Mesenchymal stem cell (in vitro differentiated cells and primary cell): ENCODE data around the gene DAB1.

Experiments
- DNase-seq: peaks from one replicate; pipeline ENCODE4 v3.0.0-alpha.2; 2013
- H2AFZ ChIP-seq: one replicate; pipeline ENCODE4 v1.6.1; 2013; ENCODE audit warnings: low read depth, mild to moderate bottlenecking, control low read depth, inconsistent platforms, low read length, moderate library complexity
- H2AK5ac ChIP-seq: 2 replicates; pipeline ENCODE4 v1.6.1; 2013; ENCODE audit warnings: low read length, moderate library complexity, mild to moderate bottlenecking, inconsistent platforms; ENCODE audit not compliant: severe bottlenecking
- H2BK120ac ChIP-seq: one replicate; pipeline ENCODE4 v1.6.1; 2013; ENCODE audit warnings: low read depth, mild to moderate bottlenecking, inconsistent platforms, low read length, moderate library complexity
- H2BK12ac ChIP-seq, 2 experiments: one replicate each; pipeline ENCODE4 v1.6.1; 2013; ENCODE audit warnings: inconsistent platforms in 2 of 2, low read length in 2 of 2, mild to moderate bottlenecking in 2 of 2, moderate library complexity in 2 of 2, control low read depth in 1 of 2
- H2BK15ac ChIP-seq: one replicate; pipeline ENCODE4 v1.6.1; 2013; ENCODE audit warnings: mild to moderate bottlenecking, low read depth, inconsistent platforms; ENCODE audit not compliant: poor library complexity, severe bottlenecking
- H2BK5ac ChIP-seq: 2 replicates; pipeline ENCODE4 v1.6.1; 2013; ENCODE audit warnings: low read depth, mild to moderate bottlenecking, low read length, control low read depth, inconsistent platforms; ENCODE audit not compliant: poor library complexity, severe bottlenecking
- H3K14ac ChIP-seq, 2 experiments: one replicate each; pipeline ENCODE4 v1.6.1; 2013; ENCODE audit warnings: inconsistent platforms in 2 of 2, low read length in 2 of 2, control low read depth in 1 of 2, mild to moderate bottlenecking in 1 of 2, moderate library complexity in 1 of 2
- H3K18ac ChIP-seq, 2 experiments: one replicate each; pipeline ENCODE4 v1.6.1; 2013; ENCODE audit warnings: inconsistent platforms in 2 of 2, low read length in 2 of 2, control low read depth in 1 of 2, low read depth in 1 of 2, mild to moderate bottlenecking in 1 of 2
- H3K23ac ChIP-seq, 2 experiments: one replicate each; pipeline ENCODE4 v1.6.1; 2013; ENCODE audit warnings: inconsistent platforms in 2 of 2, low read length in 2 of 2, mild to moderate bottlenecking in 2 of 2, moderate library complexity in 2 of 2, control low read depth in 1 of 2
- H3K27ac ChIP-seq: 2 replicates; pipeline ENCODE4 v1.5.1; 2013; ENCODE audit warnings: mild to moderate bottlenecking, moderate library complexity, low read length, control low read depth, inconsistent platforms; ENCODE audit not compliant: poor library complexity, severe bottlenecking
- H3K27me3 ChIP-seq, 2 experiments: 2 replicates each; pipeline versions ENCODE4 v1.6.1 to v1.7.0; 2013; ENCODE audit warnings: low read length in 2 of 2, mild to moderate bottlenecking in 2 of 2, moderate library complexity in 2 of 2, control low read depth in 1 of 2, inconsistent platforms in 1 of 2; ENCODE audit not compliant: control insufficient read depth in 1 of 2, insufficient read depth in 1 of 2
- H3K36me3 ChIP-seq, 2 experiments: 2 replicates each; pipeline versions ENCODE4 v1.6.1 to v1.7.0; 2013; ENCODE audit warnings: low read length in 2 of 2, control low read depth in 1 of 2, inconsistent platforms in 1 of 2, low read depth in 1 of 2, mild to moderate bottlenecking in 1 of 2; ENCODE audit not compliant: insufficient read depth in 2 of 2, control insufficient read depth in 1 of 2
- H3K4ac ChIP-seq, 2 experiments: one replicate each; pipeline ENCODE4 v1.6.1; 2013; ENCODE audit warnings: inconsistent platforms in 2 of 2, low read length in 2 of 2, mild to moderate bottlenecking in 2 of 2, moderate library complexity in 2 of 2, control low read depth in 1 of 2, low read depth in 1 of 2
- H3K4me1 ChIP-seq: 2 replicates; pipeline ENCODE4 v1.6.1; 2013; ENCODE audit warnings: low read depth, low read length, control low read depth; ENCODE audit not compliant: control insufficient read depth, insufficient read depth
- H3K4me2 ChIP-seq: 2 replicates; pipeline ENCODE4 v1.6.1; 2013; ENCODE audit warnings: low read length, mild to moderate bottlenecking, inconsistent platforms; ENCODE audit not compliant: poor library complexity, severe bottlenecking
- H3K4me3 ChIP-seq, 2 experiments: 2 replicates each; pipeline versions ENCODE4 v1.5.1 to v1.7.0; 2013; ENCODE audit warnings: low read length in 2 of 2, mild to moderate bottlenecking in 2 of 2, control low read depth in 1 of 2, low read depth in 1 of 2; ENCODE audit not compliant: insufficient read depth in 1 of 2
- H3K79me1 ChIP-seq: replicated peaks from 2 replicates; pipeline ENCODE4 v1.6.1; 2013; ENCODE audit warnings: mild to moderate bottlenecking, control low read depth, low read length, inconsistent platforms; ENCODE audit not compliant: poor library complexity, severe bottlenecking
- H3K9ac ChIP-seq: 2 replicates; pipeline ENCODE4 v1.7.0; 2013; ENCODE audit warnings: mild to moderate bottlenecking, low read length, moderate library complexity
- H3K9me3 ChIP-seq: 2 replicates; pipeline ENCODE4 v1.7.0; 2013; ENCODE audit warnings: mild to moderate bottlenecking, low read length; ENCODE audit not compliant: control insufficient read depth
- H4K8ac ChIP-seq: one replicate; pipeline ENCODE4 v1.6.1; 2013; ENCODE audit warnings: inconsistent platforms, mild to moderate bottlenecking, low read length, moderate library complexity
- H4K91ac ChIP-seq: one replicate; pipeline ENCODE4 v1.6.1; 2013; ENCODE audit warnings: mild to moderate bottlenecking, low read length, inconsistent platforms
- WGBS: methylation state at CpG from one replicate; pipeline ENCODE4 v1.1.7; 2013; ENCODE audit warnings: mixed read lengths; 5-methylcytosine and 5-hydroxymethylcytosine counted together

DAB1 gene

DNA sequence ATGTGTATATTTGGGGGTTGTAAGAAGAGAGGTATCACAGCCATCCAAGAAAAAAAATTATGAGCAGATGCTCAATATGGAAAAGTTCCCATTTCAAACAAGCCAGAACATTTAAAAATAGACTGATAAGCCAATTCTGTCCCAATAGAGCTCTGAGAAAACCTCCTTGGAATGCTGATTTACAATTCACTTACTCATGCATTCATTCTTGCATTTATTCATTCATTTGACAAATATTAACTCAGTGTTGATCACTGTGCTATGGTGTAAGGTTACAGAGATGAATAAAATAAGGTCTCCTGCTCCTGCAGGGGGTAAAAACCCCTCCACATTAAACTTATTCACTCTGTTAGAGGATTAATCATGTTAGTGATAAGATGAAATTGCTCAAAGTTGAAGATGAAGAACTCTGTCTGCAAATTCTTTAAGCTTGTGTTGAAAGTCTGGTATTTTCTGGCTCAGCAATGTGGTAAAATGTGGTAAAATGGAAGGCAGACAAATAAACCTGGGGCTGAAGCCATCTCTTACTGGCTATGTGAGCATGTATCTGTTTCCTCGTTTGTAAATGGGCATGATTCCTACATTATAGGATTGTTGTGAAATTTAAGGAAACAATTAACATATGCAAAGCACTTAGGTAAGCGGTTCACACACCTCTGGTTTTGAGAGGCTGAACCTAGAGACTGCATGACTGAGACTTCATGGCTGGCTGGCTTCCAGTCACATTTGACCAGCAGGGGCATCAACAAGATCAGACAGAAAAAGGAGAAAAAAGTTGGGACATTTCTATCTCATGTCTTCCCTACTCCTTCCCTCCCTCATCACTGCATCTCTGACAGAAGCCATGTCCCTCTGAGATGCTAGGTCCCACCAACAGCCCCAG is 45.0 kb upstream of the DAB1 start:
- H4K8ac ChIP-seq: no peak overlapping the region
- H2BK120ac ChIP-seq: no peak overlapping the region
- no peaks in the 10 kb centered on the region for H3K36me3 ChIP-seq
- no peaks in the 10 kb centered on the region for H3K9me3 ChIP-seq
- peak overlapping the region; percentile 1 for H3K9ac ChIP-seq
- no peak overlapping the region for H3K4ac ChIP-seq
- H2BK12ac ChIP-seq: no peak overlapping the region
- no peak overlapping the region for H3K23ac ChIP-seq
- H2BK15ac ChIP-seq: no peak overlapping the region
- H3K18ac ChIP-seq: no peak overlapping the region
- H3K14ac ChIP-seq: no peak overlapping the region
- H3K4me3 ChIP-seq: no peak overlapping the region
- H2BK5ac ChIP-seq: no peak overlapping the region
- H2AFZ ChIP-seq: no peak overlapping the region
- DNase-seq: no peak
- peaks cover 5% of the 10 kb centered on the region for H3K4me1 ChIP-seq
- no peak overlapping the region for H4K91ac ChIP-seq
- peak overlapping the region; percentile 63 for H3K27ac ChIP-seq
- H2AK5ac ChIP-seq: no peak overlapping the region
- no peaks in the 10 kb centered on the region for H3K79me1 ChIP-seq
- 65% methylated on average over 2 of the region's 2 CpGs for WGBS
- no peak overlapping the region for H3K4me2 ChIP-seq
- no peaks in the 10 kb centered on the region for H3K27me3 ChIP-seq

DNA sequence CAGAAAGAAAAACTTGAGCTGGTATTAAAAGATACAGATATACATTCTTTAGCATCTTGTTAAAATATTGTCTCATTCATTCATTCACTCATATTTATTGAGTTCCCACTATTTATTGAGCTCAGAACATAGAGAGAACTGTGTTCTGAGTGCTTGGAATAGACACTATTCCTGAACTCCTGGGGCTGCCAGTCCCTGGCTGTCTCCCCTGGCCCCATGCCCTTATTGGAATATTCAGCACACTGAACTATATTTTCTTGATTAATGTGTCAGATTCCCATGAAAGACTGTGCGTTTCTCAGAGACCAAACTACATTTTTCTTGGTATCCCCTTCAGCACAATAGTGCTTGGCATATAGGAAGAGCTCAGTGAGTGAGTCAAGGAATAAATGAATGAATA is 44.0 kb upstream of the DAB1 start:
- no peaks in the 10 kb centered on the region for H3K9me3 ChIP-seq
- H2BK5ac ChIP-seq: no peak overlapping the region
- H3K36me3 ChIP-seq: no peaks in the 10 kb centered on the region
- no peak overlapping the region for H2BK15ac ChIP-seq
- H3K18ac ChIP-seq: no peak overlapping the region
- H3K27ac ChIP-seq: no peak overlapping the region
- no peaks in the 10 kb centered on the region for H3K79me1 ChIP-seq
- no peak overlapping the region for H3K14ac ChIP-seq
- no peak overlapping the region for H4K8ac ChIP-seq
- H2AFZ ChIP-seq: no peak overlapping the region
- H3K4me2 ChIP-seq: no peak overlapping the region
- no peak overlapping the region for H3K9ac ChIP-seq
- no peak overlapping the region for H3K4ac ChIP-seq
- WGBS: 100% methylated on average over 1 of the region's 1 CpG
- DNase-seq: no peak
- peaks cover 4% of the 10 kb centered on the region for H3K4me1 ChIP-seq
- H4K91ac ChIP-seq: no peak overlapping the region
- no peak overlapping the region for H2BK120ac ChIP-seq
- no peak overlapping the region for H2BK12ac ChIP-seq
- no peak overlapping the region for H3K4me3 ChIP-seq
- H3K27me3 ChIP-seq: no peaks in the 10 kb centered on the region
- H3K23ac ChIP-seq: no peak overlapping the region
- H2AK5ac ChIP-seq: peak overlapping the region; percentile 84

DNA sequence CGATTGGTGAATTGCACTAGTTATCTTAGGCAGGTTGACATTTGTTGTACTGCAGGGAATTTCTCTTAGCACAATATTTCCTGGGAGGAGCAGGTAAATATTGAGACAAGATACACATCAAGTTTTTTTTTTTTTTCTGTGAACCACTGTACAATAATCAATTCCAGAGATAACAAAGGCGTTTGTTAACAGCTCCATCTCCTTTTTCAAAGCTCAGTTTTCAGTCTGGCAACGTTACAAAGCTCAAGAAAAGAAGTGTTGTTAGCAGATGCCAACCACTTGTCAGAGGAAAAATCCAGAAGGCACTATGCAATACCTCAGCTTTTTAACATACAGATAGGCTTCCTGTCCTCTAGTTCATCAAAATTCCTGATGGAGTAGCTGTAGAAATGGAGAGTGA is 40.9 kb upstream of the DAB1 start:
- Histone ChIP-seq H3K4me2 (no peak overlapping the region), H3K14ac (no peak overlapping the region), H2AFZ (no peak overlapping the region), H3K4me3 (no peak overlapping the region), H4K91ac (no peak overlapping the region), H3K27ac (no peak overlapping the region), H3K9me3 (no peaks in the 10 kb centered on the region), H2BK120ac (no peak overlapping the region), H2BK15ac (no peak overlapping the region), H2AK5ac (no peak overlapping the region), H3K23ac (no peak overlapping the region), H2BK12ac (no peak overlapping the region), H4K8ac (no peak overlapping the region), H2BK5ac (no peak overlapping the region), H3K79me1 (no peaks in the 10 kb centered on the region), H3K4ac (no peak overlapping the region), H3K9ac (no peak overlapping the region), H3K4me1 (peaks cover 4% of the 10 kb centered on the region), H3K27me3 (no peaks in the 10 kb centered on the region), H3K36me3 (no peaks in the 10 kb centered on the region), H3K18ac (no peak overlapping the region)
- 71% methylated on average over 3 of the region's 3 CpGs for WGBS
- no peak for DNase-seq

DNA sequence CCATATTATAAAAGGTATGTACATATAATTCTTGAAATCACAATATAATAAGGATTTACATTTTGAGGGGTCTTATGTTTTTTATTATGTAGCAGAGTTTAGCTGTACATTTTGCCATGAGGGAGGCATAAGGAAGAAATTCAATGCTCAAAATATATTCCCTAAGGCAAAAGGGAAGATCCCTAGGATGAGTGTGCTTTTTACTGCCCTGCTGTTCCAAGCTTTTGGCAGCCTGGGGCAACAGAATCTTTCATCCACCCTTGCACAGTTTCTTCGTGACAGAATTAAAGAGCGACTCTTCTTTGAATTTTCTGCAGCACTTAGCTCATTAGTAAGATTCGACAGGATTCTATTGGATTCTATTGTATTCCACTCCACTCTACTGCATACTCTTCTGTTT is 39.5 kb upstream of the DAB1 start:
- H2BK120ac ChIP-seq: no peak overlapping the region
- H3K4ac ChIP-seq: no peak overlapping the region
- no peaks in the 10 kb centered on the region for H3K27me3 ChIP-seq
- H2BK15ac ChIP-seq: no peak overlapping the region
- H3K4me3 ChIP-seq: no peak overlapping the region
- DNase-seq: no peak
- H3K23ac ChIP-seq: no peak overlapping the region
- no peak overlapping the region for H2BK5ac ChIP-seq
- no peak overlapping the region for H3K14ac ChIP-seq
- H4K8ac ChIP-seq: no peak overlapping the region
- H4K91ac ChIP-seq: no peak overlapping the region
- no peak overlapping the region for H3K9ac ChIP-seq
- H3K27ac ChIP-seq: no peak overlapping the region
- H2AK5ac ChIP-seq: no peak overlapping the region
- H2AFZ ChIP-seq: no peak overlapping the region
- no peak overlapping the region for H2BK12ac ChIP-seq
- no peaks in the 10 kb centered on the region for H3K36me3 ChIP-seq
- no peaks in the 10 kb centered on the region for H3K9me3 ChIP-seq
- H3K18ac ChIP-seq: no peak overlapping the region
- 82% methylated on average over 3 of the region's 3 CpGs for WGBS
- H3K79me1 ChIP-seq: no peaks in the 10 kb centered on the region
- H3K4me2 ChIP-seq: no peak overlapping the region
- no peaks in the 10 kb centered on the region for H3K4me1 ChIP-seq
